Activated CD8-positive, alpha-beta memory T cell treated with anti-CD3 and anti-CD28 coated beads for 1 hour (primary cell): Measurements from ENCODE around the gene FTSJ1.
"Not testable (repeated sequence)": the region's sequence is repeated elsewhere in the genome, so short reads cannot be mapped to it uniquely, and the experiment has no call there.

Experiments
- DNase-seq, 2 donors: peaks; one replicate each; pipeline ENCODE4 v3.0.0-alpha.2; 2020; ENCODE audit warnings: low read depth in 1 of 2; ENCODE audit errors: extremely low read depth in 1 of 2

The FTSJ1 gene

GRCh38 chrX:48493890-48494364, 17.9 kb downstream of the FTSJ1 start:
- DNase-seq: no peak

GRCh38 chrX:48496660-48497059, 20.7 kb downstream of the FTSJ1 start:
- DNase-seq: no peak

GRCh38 chrX:48497871-48498270, 21.9 kb downstream of the FTSJ1 start:
- no peak for DNase-seq

GRCh38 chrX:48498374-48498809, 22.4 kb downstream of the FTSJ1 start:
- no peak for DNase-seq

- DNase-seq: no peak
Measured at GRCh38 chrX:48504261-48504660, 28.3 kb downstream of the FTSJ1 start.

GRCh38 chrX:48505481-48505880, 29.5 kb downstream of the FTSJ1 start:
- no peak for DNase-seq

GRCh38 chrX:48507246-48507645, 31.2 kb downstream of the FTSJ1 start:
- DNase-seq: no peak

GRCh38 chrX:48508400-48509244, 32.6 kb downstream of the FTSJ1 start, which contains the start of gene PORCN:
PORCN (plus strand) TSS chrX:48508992; CDS start chrX:48509821, 829 bp downstream.
- DNase-seq: peak; percentile 41 to 67

- DNase-seq: no peak
Measured at GRCh38 chrX:48509245-48509590, 33.2 kb downstream of the FTSJ1 start.

GRCh38 chrX:48509619-48510018, 33.6 kb downstream of the FTSJ1 start:
- no peak for DNase-seq

GRCh38 chrX:48511560-48511959, 35.6 kb downstream of the FTSJ1 start:
- no peak for DNase-seq

- no peak for DNase-seq
Measured at GRCh38 chrX:48512371-48512935, 36.5 kb downstream of the FTSJ1 start.

- DNase-seq: no peak
Measured at GRCh38 chrX:48513670-48514069, 37.7 kb downstream of the FTSJ1 start.

GRCh38 chrX:48514126-48514806, 38.3 kb downstream of the FTSJ1 start:
- DNase-seq: no peak

- DNase-seq: no peak
Measured at GRCh38 chrX:48514868-48515460, 39.0 kb downstream of the FTSJ1 start.

GRCh38 chrX:48515842-48516241, 39.8 kb downstream of the FTSJ1 start:
- DNase-seq: no peak

- no peak for DNase-seq
Measured at GRCh38 chrX:48516285-48516684, 40.3 kb downstream of the FTSJ1 start.

- no peak for DNase-seq
Measured at GRCh38 chrX:48516987-48517386, 41.0 kb downstream of the FTSJ1 start.

GRCh38 chrX:48519481-48519880, 43.5 kb downstream of the FTSJ1 start:
- DNase-seq: not testable (repeated sequence)

- no peak for DNase-seq
Measured at GRCh38 chrX:48520455-48520854, 44.5 kb downstream of the FTSJ1 start.

GRCh38 chrX:48520976-48521352, 45.0 kb downstream of the FTSJ1 start:
- DNase-seq: no peak
